Right lobe of liver (tissue), 6 donors: Measurements from ENCODE around the gene XPR1. TPM values are rescaled to one million over a fixed set of nuclear protein-coding genes. Genes with fewer than 3 reads are reported as not detected.

Experiments used
- ATAC-seq, 4 donors: fragments of 200-7000 bp; cut with Tn5 transposase; one replicate each; pipeline ENCODE4 v1.9.1; 2020; ENCODE audit warnings: mild to moderate bottlenecking in 4 of 4, moderate library complexity in 4 of 4
- DNase-seq, 3 donors: peaks; one replicate each; pipeline ENCODE4 v3.0.0-alpha.2; 2020
- H3K27ac ChIP-seq, 3 donors: fragments of 200-600 bp; one replicate each; pipeline ENCODE4 v1.8.0; 2022
- H3K27me3 ChIP-seq, 2 donors: fragments of 200-600 bp; one replicate each; pipeline ENCODE4 v1.8.0; 2022
- H3K36me3 ChIP-seq, 4 donors: fragments of 200-600 bp; sonication (generic) in 1 of 4; one replicate each; pipeline versions ENCODE4 v1.5.1 to v1.8.0; 2017 to 2022; ENCODE audit warnings: control low read depth in 1 of 4
- H3K4me1 ChIP-seq, 4 donors: fragments of 200-600 bp; sonication (generic) in 1 of 4; one replicate each; pipeline versions ENCODE4 v1.5.1 to v1.8.0; 2017 to 2022; ENCODE audit warnings: control low read depth in 1 of 4
- H3K4me3 ChIP-seq, 3 donors: fragments of 200-600 bp; one replicate each; pipeline ENCODE4 v1.8.0; 2022
- H3K9me3 ChIP-seq, 4 donors: fragments of 200-600 bp; sonication (generic) in 1 of 4; one replicate each; pipeline versions ENCODE4 v1.5.1 to v1.8.0; 2017 to 2022; ENCODE audit warnings: control low read depth in 1 of 4
- POLR2A ChIP-seq: fragments of 450-650 bp; IDR thresholded peaks from one replicate; pipeline ENCODE4 v1.6.1; 2017; ENCODE audit warnings: antibody characterized with exemption, mild to moderate bottlenecking
- WGBS: methylation state at CpG from one replicate; pipeline ENCODE4 v1.1.6; 2018; ENCODE audit warnings: low coverage, low lambda C conversion rate; ENCODE audit not compliant: insufficient coverage; ENCODE audit errors: missing lambda C conversion rate; 5-methylcytosine and 5-hydroxymethylcytosine counted together
- intact Hi-C, 2 donors: fragments of 100-400 bp; cut with DNase I; formaldehyde crosslinking; loops; one replicate each; pipeline versions ENCODE4 v1.11.2 to v1.14.1; 2022
- total RNA-seq, 6 experiments: library from RNA; depleted of rRNA in 2 of 6; stranded (reverse); fragments of >200 nt in 2 of 6; fragmentation: NEBNext Ultra II Directional in 3 of 6; extraction: Animal tissue kit (Norgen Biotek cat#: 25700) in 3 of 6; gene quantifications; one replicate each; pipeline versions ENCODE4 v1.1.0 to v1.2.4, GENCODE V29; 2016 to 2023
- TF ChIP-seq, protein P1 (sequence below), 4 donors: fragments of 200-600 bp in 3 of 4; fragments of 450-650 bp in 1 of 4; IDR thresholded peaks; one replicate each; pipeline versions ENCODE4 v1.5.1 to v1.8.0; 2016 to 2022; ENCODE audit warnings: antibody characterized with exemption in 4 of 4, mild to moderate bottlenecking in 2 of 4
- donor health status: DM: no; HTN: yes; CAD: no.
- donor health status: DM: no; HTN: no; CAD: no.
- donor health status: DM: no; HTN: no; CAD: no.
- donor health status: DM: no; HTN: yes; CAD: no.
- donor health status: DM: no; HTN: yes; CAD: no.

The XPR1 gene
- total RNA-seq, 6 experiments from 2014 or later, result 5.9 to 10.0 (median 9.0) TPM

- 70% methylated on average over 1 of the region's 3 CpGs for WGBS
- ATAC-seq (no peak), DNase-seq (no peak)
- intact Hi-C loops, result no loop called here
- H3K9me3 ChIP-seq, result no peaks in the 10 kb centered on the region
- H3K4me3 ChIP-seq, result no peak overlapping the region
- H3K36me3 ChIP-seq, result no peaks in the 10 kb centered on the region
- no peak overlapping the region for H3K27ac ChIP-seq
- H3K4me1 ChIP-seq, result no peaks in the 10 kb centered on the region
- no peaks in the 10 kb centered on the region for H3K27me3 ChIP-seq
- no peak for TF ChIP-seq POLR2A
- TF ChIP-seq, protein P1, sequence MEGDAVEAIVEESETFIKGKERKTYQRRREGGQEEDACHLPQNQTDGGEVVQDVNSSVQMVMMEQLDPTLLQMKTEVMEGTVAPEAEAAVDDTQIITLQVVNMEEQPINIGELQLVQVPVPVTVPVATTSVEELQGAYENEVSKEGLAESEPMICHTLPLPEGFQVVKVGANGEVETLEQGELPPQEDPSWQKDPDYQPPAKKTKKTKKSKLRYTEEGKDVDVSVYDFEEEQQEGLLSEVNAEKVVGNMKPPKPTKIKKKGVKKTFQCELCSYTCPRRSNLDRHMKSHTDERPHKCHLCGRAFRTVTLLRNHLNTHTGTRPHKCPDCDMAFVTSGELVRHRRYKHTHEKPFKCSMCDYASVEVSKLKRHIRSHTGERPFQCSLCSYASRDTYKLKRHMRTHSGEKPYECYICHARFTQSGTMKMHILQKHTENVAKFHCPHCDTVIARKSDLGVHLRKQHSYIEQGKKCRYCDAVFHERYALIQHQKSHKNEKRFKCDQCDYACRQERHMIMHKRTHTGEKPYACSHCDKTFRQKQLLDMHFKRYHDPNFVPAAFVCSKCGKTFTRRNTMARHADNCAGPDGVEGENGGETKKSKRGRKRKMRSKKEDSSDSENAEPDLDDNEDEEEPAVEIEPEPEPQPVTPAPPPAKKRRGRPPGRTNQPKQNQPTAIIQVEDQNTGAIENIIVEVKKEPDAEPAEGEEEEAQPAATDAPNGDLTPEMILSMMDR (IDR thresholded peaks at IDR 0.05), result no peak
Measured at GRCh38 chr1:180902541-180902940, 270.7 kb downstream of the XPR1 start.

DNA sequence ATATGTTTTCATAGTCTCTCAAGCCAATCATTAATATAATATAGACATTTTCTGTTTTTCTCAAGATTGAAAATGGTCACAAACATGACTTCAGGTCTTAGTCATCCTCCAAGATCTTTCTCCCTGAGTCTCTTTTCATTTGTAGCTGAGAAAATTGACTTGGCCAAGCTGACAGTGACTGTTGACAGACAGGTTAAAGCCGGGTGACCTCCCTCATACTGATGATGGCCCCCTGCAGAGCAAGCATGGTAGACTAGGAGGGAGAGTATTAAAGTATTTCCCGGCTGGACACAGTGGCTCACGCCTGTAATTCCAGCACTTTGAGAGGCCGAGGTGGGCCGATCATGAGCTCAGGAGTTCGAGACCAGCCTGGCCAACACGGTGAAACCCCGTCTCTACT is 274.1 kb downstream of the XPR1 start:
- intact Hi-C loops, result no loop called here
- Histone ChIP-seq H3K36me3 (no peaks in the 10 kb centered on the region), H3K9me3 (no peaks in the 10 kb centered on the region), H3K4me3 (no peak overlapping the region), H3K27me3 (no peaks in the 10 kb centered on the region), H3K27ac (no peak overlapping the region), H3K4me1 (no peaks in the 10 kb centered on the region)
- ATAC-seq, result no peak
- 93% methylated on average over 8 of the region's 8 CpGs for whole genome bisulfite sequencing
- no peak for TF ChIP-seq POLR2A
- TF ChIP-seq, protein P1 (IDR thresholded peaks at IDR 0.05), result no peak
- DNase-seq, result no peak

GRCh38 chr1:180906511-180906910 is 274.7 kb downstream of the XPR1 start:
- TF ChIP-seq, protein P1 (IDR thresholded peaks at IDR 0.05), result no peak
- no peak for TF ChIP-seq POLR2A
- DNase-seq (no peak), ATAC-seq (no peak)
- 66% methylated on average over 4 of the region's 9 CpGs for WGBS
- no peak overlapping the region for H3K27ac ChIP-seq
- no peaks in the 10 kb centered on the region for H3K4me1 ChIP-seq
- no peaks in the 10 kb centered on the region for H3K27me3 ChIP-seq
- no peaks in the 10 kb centered on the region for H3K9me3 ChIP-seq
- intact Hi-C loops, result no loop called here
- H3K36me3 ChIP-seq, result no peaks in the 10 kb centered on the region
- no peak overlapping the region for H3K4me3 ChIP-seq

DNA sequence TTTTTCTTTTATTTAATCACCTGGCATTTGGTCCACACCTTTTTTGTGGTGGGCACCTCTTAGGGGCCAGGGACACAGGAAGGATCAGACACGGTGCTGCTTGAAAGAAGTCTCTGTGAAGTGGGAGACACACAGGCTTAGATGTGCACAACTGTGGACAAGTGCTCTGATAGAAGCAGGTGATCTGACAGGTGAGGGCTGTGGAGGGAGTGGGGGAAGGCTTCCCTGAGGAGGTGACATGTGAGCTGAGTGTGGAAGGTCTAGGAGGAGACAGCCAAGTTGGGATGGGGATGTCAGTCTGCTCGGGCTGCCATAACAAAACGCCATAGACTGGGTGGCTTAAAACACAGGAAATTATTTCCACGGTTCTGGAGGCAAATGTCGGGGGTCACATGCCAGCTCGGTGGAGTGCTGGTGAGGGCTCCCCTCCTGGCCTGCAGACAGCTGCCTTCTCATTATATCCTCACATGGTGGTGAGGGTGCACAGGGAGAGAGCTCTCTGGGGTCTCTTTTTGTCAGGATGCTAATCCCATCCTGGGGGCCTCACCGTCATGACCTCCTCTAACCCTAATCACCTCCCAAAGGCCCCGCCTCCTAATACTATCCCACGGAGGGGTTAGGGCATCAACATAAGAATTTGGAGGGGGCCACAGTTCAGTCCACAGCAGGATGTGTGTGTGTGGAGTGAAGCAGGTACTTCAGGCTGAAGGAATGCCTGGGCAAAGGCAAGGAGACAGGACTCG is 275.7 kb downstream of the XPR1 start:
- Histone ChIP-seq H3K4me3 (no peak overlapping the region), H3K27ac (no peak overlapping the region), H3K36me3 (no peaks in the 10 kb centered on the region), H3K27me3 (no peaks in the 10 kb centered on the region), H3K9me3 (no peaks in the 10 kb centered on the region), H3K4me1 (peaks cover 0 to 2% (median 0%) of the 10 kb centered on the region in 4 donors)
- intact Hi-C loops, result no loop called here
- DNase-seq (no peak), ATAC-seq (no peak)
- WGBS, result 68% methylated on average over 6 of the region's 10 CpGs
- no peak for TF ChIP-seq POLR2A
- TF ChIP-seq, protein P1 (IDR thresholded peaks at IDR 0.05), result no peak
